HG02623 (cell line): ENCODE results near the gene CUL1.

ENCODE experiments used
- ATAC-seq: cut with Tn5 transposase; IDR thresholded peaks from one replicate; pipeline ENCODE4 v1.9.1; 2021; ENCODE audit warnings: moderate library complexity; ENCODE audit not compliant: unreplicated experiment

CUL1 gene

DNA sequence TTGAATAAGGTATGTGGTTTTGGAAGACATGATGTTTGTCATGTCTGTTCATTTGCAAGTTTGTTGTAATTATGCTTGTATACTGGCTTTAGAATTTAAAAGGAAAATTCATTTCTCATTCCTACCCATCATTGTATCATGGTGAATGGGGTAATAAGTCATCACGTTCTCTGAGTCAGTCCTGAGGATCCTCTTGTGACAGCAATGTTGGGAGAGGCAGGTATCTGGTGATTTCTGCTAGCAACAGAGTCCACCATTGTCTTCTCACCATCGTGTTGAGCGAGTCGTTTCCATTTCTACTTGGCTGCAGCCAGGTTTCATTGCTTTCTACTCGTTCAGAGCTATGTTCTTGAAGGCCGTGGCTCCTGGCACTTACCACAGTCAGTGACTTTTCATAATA lies 16.3 kb downstream of the CUL1 start:
- ATAC-seq = no peak

DNA sequence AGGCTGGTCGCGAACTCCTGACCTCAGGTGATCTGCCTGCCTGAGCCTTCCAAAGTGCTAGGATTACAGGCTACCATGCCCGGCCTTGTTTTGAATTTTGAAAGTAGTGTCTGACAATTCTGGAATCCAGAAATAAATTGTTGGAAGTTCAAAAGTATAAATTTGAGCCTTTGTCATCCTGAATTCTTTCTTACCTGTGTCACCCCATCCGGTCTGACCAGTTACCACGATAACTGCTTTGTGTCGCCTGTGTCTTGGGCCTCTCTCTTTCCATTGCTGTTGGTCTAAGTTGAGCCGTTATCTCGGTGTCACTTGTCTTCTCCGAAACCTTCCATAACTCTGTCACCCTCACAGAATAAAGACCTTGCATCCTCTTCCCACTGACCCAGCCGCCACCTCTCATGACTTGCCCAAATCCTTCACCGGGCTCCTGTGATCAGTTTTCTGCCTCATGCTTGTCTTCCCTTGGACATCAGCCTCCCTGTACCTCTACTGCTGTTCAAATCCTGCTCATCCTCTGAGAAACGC lies 18.6 kb downstream of the CUL1 start:
- ATAC-seq = no peak

DNA sequence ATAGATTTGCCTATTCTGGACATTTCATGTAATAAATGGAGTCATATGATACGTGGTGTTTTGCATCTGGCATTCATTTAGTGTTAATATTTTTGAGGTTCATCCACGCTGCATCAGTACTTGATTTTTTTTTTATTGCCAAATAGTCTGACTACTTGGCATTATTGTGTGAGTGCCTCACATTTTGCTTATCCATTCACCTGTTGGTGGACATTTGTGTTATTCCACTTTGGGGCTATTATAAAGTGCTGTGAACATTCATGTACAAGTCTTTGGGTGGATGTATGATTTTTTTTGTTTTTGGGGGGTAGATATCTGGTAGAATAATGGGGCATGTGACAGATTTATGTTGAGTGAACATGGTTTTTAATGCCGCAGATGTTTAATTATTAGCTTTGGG lies 19.7 kb downstream of the CUL1 start:
- no peak for ATAC-seq

DNA sequence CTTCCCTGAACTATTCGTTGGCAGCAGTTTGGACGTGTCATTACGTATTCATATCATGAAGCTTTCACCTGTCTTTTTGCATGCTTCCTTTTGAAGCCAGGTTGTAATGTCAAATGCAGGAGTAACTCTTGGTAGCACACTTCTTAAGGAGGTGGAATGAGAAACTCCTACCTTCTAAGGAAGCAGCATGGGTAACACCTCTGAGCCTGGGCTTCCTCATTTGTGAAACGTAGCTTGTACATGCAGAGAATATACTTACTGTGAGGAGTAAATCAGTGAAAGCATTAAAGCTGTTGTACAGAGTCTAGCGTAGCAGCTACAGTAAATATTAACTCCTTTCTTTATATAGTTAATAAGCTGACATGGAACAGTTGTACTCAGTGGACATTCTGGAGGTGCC lies 21.1 kb downstream of the CUL1 start:
- ATAC-seq = no peak

DNA sequence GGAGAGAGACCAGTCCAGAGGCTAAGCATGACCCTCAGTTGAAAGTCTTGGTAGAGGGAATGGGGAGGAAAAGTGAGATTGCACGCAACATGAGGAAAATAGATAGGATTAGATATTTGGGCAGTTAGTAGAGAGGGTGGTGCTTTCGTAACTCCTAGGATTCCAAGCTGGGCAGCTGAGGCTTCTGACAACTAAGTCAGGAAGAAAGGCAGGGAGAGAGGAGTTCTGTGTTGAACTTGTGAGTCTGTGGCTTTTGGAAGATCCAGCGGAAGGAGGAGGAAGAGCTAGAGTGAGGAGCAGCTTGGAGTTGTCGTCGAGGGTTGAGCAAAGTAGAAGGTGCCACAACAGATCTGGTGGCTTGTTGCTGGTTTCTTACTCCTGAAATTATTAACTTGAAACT lies 21.8 kb downstream of the CUL1 start:
- no peak for ATAC-seq

DNA sequence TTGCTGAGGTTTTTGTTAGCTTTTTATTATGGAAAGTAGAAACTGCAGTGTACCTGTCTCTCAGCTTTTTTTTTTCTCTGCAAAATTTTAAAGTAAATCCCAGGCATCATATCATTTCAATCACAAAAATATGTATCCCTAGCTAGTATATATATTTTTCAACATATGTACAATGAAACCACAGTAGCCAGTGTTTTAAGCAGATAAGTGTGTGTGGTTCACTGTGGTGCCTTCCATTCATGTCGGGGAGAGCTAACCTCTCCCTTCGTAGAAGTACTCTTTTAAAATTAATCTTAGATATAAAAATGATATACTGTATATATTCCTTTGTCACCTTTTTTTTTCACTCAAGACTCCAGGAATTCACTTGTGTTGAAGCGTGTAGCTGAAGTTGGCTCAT lies 22.7 kb downstream of the CUL1 start:
- no peak for ATAC-seq

DNA sequence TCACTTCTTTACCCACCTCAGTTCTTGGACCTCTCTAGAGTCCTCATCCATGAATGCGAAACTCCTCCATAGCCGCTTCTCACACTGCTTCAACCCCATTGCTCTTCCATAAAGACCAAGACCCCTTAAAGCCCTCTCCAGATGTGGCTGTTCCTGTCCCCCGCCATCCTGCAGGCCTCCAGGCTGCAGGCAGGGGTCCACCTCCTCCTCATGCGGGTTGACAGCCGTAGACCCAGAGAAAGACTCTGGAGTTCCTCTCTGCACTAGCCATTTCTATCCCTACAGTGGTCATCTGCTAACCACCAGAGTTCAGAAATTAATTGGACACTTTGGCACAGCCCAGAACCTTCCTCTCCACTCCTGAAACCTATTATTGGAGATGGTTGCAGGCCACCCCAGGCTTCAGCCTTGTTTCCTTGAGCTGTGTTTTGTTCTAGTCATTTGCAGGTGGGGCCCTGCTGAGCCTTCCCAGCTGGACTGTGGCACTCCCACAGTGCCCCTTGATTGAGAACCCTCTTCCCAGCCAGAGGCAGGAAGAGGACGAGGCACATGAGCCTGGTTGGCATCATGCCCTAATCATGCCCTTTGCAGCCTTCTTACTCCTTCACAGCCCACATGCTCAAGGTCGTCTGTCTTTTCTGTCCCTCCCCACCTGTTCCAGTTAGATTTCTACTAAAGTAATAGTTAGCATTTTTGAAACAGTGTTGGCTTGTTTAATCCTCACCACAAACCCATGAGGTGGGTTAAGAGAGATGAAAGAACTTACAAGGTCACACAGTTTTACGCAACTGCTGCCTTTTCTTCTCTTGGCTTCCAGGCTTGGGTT lies 23.9 kb downstream of the CUL1 start:
- no peak for ATAC-seq

DNA sequence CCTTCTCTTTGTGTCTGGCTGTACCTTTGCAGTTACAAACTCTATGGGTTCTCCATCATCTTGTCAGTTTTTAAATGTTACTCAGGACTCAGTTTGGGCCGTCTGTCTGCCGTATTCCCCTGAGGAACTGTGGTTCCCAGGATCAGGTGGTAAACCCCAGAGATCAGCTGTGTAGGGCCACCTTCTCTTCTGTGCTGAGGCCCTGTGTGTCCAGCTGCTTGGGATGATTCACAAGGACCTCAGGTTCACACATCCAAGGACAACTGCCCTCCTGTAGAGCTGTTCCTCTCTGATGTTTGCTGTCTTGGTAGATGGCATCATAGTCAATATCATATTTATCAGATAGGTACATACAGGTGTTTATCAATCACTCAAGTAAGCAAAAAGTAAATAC lies 24.5 kb downstream of the CUL1 start:
- ATAC-seq = no peak

DNA sequence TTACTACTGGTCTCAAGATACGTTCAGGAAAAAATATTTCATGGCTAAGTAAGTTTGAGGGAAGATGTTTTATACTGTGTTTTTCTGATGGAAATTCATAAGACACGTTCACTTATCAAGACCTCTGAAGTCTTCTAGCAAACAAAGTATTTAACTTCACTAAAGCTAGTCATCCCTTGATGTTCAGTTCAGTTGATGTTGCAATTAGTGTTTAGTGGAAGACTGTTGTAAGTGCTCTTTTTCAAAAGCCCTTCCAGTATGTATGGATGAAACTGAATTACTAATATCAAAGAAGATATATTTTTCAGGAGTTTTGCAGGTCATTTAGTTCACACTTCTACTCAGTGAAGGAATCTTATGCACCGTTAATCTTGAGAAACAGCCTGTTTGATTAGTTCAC lies 25.1 kb downstream of the CUL1 start:
- no peak for ATAC-seq

DNA sequence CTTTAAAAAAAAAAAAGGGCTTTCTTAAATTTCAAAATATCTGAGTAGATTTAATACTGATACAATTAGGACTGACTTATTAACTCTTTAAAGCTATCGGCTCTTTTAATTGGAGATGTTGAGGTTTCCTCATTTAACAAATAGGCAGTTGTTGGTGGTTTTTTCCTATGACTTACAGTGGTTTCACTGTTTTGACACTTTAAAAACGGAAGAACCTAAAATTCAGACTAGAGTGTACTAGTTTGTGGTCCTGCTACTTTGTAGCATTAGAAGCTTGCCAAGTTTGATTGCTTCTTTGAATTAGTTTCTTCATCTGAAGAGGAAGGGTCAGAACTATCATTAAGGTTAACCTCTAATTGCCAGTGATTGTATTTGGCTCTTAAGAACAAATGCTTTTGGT lies 27.7 kb downstream of the CUL1 start:
- ATAC-seq = no peak

DNA sequence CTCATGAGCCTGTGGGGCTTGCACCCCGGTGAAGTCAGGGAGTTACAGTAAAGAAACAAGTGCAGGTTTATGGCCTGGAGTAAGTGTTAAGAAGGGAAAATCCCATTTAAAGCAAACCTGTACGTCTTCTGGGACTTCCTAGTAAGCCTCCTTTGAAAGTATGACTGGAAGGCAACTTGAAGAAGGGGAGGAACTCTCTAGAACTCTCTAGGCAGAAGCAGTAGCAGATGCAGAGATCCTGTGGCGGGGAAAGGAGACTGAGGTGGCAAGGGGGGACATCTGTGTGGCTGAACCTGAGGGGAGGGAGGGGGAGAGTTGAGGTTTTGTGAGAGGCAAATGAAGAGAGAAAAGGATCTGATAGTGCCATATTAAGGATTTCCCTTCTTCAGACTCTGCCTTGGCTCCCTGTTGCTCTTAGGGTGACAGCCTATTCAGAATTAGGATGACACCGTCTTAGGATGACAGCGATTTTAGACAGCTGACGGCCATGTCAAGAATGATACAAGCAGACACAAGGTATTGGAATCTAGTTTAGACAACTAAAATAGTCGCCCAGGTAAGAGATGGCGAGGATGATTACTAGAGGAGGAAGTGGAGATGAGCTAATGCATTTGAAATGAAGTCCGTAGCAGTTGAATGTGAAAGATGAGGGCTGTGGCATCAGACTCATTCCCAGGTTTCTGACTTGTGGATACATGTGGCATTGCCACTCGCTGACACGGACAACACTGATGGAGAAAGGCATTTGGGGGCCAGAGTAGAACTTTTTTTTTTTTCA lies 29.0 kb downstream of the CUL1 start:
- no peak for ATAC-seq

DNA sequence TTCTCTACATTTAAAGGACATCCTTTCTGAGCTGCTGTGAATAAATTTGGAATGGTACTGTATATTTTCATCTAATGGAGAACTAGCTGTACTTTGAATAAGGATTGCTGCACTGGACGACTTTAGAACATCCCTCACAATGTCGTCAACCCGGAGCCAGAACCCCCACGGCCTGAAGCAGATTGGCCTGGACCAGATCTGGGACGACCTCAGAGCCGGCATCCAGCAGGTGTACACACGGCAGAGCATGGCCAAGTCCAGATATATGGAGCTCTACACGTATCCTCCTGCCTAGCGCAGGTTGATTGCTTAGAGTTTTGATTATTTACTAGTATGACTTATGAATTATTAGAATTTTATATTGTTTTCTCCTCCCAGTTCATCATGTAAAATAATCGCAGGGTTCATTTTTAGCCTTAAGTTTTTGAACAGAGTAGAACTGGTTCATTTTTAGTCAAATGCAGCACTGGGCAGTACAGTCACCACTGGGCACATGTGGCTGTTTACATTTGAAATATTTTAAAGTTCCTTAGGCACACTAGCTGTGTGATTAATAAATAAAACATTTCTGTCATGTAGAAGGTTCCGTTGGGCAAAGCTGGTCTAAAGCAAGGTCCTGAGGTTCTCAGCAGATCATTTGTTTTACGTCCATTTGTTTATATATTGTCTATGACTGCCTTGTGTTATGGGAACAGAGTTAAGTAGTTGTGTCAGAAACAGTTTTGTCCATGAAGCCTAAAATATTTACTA lies 31.5 kb downstream of the CUL1 start:
- no peak for ATAC-seq

DNA sequence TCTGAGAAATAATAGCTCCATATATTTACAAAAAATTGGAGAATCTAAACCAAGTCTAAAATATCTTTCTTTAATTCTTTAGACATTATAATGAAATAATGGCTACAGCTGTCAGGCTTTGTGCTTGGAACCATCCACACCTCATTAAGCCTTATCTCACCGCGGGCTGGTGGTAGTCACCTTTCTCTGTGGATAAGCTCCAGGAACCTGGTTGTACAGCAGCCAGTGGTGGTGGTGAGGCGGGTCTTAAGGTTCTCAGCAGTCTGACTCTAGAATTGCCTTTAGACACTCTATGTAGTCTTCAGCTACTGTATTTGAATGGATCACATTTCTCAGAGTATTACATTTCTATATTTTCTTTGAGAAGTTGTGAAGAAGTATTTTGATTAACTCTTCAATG lies 34.2 kb downstream of the CUL1 start:
- ATAC-seq = no peak

DNA sequence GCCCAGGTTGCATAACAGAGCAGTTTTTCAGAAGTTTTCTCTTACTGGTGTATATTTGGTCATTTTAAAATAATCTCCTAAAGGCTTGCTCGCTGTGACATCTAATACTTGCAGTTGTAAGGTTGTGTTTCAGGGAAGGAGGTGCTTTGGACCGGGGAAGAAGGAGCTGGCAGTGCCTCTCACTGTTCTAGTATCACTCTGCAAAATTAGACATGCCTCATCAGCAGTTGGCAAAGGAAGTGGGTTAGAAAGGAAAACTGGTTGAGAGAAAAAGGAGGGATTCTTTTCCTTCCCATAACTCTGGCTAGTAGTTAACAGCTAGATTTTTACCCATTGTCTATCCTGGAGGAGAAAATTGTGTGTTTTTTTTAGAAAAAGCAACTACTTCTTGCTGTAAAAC lies 34.8 kb downstream of the CUL1 start:
- no peak for ATAC-seq

DNA sequence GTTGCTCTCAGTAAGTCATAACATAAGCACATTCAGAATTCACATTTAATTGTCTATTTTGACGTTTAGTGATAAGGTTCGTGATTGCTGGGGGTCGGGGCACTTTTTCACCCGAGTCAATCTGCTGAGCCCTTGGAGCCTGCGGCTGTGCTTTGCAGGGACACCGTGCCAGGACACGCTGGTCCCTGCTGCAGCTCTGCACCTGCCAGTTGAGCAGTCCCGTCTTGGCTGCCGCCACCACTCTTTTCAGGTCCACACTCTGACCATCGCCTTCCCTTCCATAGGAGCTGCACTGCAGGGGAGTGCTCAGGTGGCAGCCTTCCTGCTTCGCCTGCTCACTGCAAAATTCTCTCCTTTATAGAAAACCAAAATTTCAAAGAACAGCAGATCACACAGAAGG lies 36.4 kb downstream of the CUL1 start:
- no peak for ATAC-seq

DNA sequence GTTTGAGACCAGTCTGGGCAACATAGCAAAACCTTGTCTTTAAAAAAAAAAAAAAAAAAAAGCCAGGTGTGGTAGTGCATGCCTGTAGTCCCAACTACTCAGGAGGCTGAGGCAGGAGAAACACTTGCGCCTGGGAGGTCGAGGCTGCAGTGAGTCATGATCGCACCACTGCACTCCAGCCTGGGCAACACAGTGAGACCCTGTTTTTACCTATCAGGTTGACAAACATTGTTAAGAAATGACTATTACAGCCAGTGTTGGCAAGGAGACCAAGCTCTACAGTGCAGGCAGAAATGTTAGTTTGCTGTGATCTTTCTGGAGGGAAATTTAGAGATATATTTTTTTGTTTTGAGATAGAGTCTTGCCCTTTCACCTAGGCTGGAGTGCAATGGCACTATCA lies 37.3 kb downstream of the CUL1 start:
- no peak for ATAC-seq

DNA sequence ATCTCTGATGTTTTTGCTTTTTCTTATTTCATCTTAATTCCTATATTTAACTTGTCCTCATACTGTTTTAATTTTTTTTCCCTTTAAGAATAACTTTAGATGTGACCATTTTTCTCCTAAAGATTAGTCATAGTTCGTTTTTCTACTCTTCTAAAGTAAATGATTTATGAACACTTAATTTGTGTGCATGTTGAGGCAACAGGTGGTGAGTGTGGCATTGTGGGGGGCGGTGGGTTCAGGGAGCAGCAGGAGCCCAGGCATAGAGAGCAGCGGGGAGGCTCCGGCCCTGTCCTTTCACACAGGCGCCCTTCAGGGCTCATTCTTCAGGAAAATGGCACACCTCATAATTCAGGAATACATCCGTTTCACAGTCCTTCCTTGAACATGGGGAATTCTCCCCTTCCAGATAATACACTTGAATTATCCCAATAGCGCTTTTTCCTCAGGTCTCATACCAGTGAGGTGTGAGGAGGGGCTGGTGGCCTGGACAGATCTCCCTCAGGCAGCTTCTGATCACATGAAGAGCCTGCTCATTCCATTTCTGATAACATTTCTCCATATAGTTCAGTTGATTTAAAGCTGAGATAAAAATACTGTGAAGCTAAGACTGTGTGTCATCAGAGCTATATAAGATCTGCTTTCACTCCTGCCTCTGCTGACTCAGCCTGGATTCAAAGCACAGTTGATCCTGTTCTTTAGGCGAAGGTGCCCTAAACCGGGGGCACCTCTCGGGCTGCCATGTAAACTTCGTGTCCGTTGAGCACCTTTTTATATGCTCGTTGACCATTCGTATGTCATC lies 40.2 kb downstream of the CUL1 start:
- no peak for ATAC-seq

DNA sequence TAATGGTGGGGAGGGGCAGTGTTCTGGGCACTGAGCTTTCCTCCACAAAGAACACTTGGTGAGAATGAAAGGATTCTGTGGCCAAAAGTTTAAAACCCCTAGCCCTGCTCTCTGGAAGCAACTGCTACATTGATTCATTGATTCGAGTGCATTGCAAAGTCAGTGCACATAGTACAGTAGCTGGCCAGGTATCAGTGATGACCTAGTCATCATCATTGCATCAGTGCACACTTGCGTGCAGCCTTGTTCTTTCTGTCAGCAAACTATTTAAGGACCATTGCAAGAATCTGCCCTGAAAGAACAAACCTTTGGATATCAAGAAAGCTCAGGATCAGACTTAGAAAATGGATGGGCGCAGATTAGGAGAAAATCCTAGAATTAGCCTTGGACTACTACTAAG lies 47.4 kb downstream of the CUL1 start:
- ATAC-seq = no peak

DNA sequence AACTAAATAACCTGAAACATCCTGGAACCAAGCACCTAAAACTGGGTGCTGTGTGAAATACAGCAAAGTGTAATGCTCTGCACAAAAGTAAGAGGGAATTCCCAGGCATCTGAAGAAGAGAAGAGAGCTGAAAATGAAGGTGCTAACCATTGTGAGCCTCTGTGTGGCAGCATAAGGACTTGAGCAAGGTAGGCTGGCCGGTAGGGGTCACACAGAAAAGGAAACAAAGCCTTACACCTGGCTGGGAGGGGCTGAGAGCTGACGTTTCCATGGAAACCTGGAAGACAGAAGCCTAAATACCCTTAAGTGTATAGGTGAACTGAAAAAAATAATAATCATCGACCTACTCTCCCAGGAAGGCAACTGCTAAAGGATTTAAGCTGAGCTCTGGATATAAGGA lies 48.6 kb downstream of the CUL1 start:
- no peak for ATAC-seq

DNA sequence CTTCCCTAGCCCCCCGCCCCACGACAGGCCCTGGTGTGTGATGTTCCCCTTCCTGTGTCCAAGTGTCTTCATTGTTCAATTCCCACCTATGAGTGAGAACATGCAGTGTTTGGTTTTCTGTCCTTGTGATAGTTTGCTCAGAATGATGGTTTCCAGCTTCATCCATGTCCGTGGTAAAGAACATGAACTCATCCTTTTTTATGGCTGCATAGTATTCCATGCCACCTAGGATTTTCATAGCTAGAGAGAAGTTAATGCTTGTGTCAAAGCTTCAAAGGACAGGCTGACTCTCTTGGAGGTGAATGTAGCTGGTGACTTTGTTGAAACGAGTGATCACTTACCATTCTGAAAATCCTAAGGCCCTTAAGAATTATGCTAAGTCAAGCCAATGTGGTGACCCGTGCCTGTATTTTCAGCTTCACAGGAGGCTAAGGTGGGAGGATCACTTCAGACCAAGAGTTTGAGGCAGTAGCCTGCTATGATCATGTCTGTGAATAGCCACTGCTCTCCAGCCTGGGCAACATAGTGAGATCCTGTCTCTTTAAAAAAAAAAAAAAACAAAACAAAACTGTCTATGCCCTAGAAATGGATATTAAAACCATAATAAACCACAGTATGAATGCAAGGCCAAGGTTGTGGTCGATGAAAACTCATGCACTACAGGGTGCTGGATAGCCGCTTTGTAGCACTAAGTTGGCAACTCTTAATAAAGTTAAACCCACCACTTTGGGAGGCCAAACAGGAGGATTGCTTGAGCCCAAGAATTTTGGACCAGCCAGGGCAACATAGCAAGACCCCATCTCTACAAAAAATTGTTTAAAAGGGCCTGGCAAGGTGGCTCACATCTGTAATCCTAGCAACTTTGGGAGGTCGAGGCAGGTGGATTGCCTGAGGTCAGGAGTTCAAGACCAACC lies 52.0 kb downstream of the CUL1 start:
- no peak for ATAC-seq
